Testis (tissue), 2 donors: ENCODE measurements around the gene ZNF32.

ENCODE experiments used
- CTCF ChIP-seq, 3 experiments: fragments of 450-650 bp in 2 of 3; fragments of 200-600 bp in 1 of 3; sonication (generic) in 1 of 3; IDR thresholded peaks; one replicate each; pipeline ENCODE4 v1.5.1; 2016 to 2019; ENCODE audit warnings: antibody characterized with exemption in 3 of 3, mild to moderate bottlenecking in 2 of 3, moderate library complexity in 1 of 3
- POLR2A ChIP-seq: fragments of 450-650 bp; IDR thresholded peaks from one replicate; pipeline ENCODE4 v1.6.1; 2017; ENCODE audit warnings: antibody characterized with exemption, mild to moderate bottlenecking, moderate library complexity

- TF ChIP-seq CTCF (IDR thresholded peaks at IDR 0.05) (no peak), POLR2A (no peak)
These were observed 8.1 kb downstream of the ZNF32 start for GRCh38 chr10:43640603-43641002.
